NCI-H1105 treated with DMSO at 0.1 percent for 48 hours (cell line): ENCODE results near the gene PCSK5.

Experiments used
- DNase-seq: peaks from one replicate; lab custom pipeline; 2025; lab: John Stamatoyannopoulos, UW

PCSK5 gene

GRCh38 chr9:76138360-76138759 lies 247.9 kb downstream of the PCSK5 start:
- DNase-seq, result no peak

GRCh38 chr9:76143834-76144233 lies 253.4 kb downstream of the PCSK5 start:
- no peak for DNase-seq

- DNase-seq, result no peak
Observed at GRCh38 chr9:76150013-76150412, 259.5 kb downstream of the PCSK5 start.

- DNase-seq, result no peak
Observed at GRCh38 chr9:76151267-76151666, 260.8 kb downstream of the PCSK5 start.

- DNase-seq, result no peak
Observed at GRCh38 chr9:76153339-76153738, 262.9 kb downstream of the PCSK5 start.

GRCh38 chr9:76153902-76154629 lies 263.6 kb downstream of the PCSK5 start:
- DNase-seq, result peak; percentile 57

GRCh38 chr9:76155361-76155760 lies 264.9 kb downstream of the PCSK5 start:
- no peak for DNase-seq

GRCh38 chr9:76158713-76159112 lies 268.2 kb downstream of the PCSK5 start:
- no peak for DNase-seq

- no peak for DNase-seq
Observed at GRCh38 chr9:76159293-76159926, 268.9 kb downstream of the PCSK5 start.

- no peak for DNase-seq
Observed at GRCh38 chr9:76161106-76161505, 270.6 kb downstream of the PCSK5 start.

- no peak for DNase-seq
Observed at GRCh38 chr9:76161541-76161940, 271.1 kb downstream of the PCSK5 start.

GRCh38 chr9:76162086-76162730 lies 271.7 kb downstream of the PCSK5 start:
- no peak for DNase-seq

GRCh38 chr9:76162751-76163500 lies 272.5 kb downstream of the PCSK5 start:
- peak; percentile 1 for DNase-seq

- DNase-seq, result no peak
Observed at GRCh38 chr9:76166526-76166925, 276.1 kb downstream of the PCSK5 start.

- no peak for DNase-seq
Observed at GRCh38 chr9:76176171-76176570, 285.7 kb downstream of the PCSK5 start.

- DNase-seq, result no peak
Observed at GRCh38 chr9:76177931-76178330, 287.5 kb downstream of the PCSK5 start.

- DNase-seq, result no peak
Observed at GRCh38 chr9:76180541-76180940, 290.1 kb downstream of the PCSK5 start.

- no peak for DNase-seq
Observed at GRCh38 chr9:76181020-76181641, 290.7 kb downstream of the PCSK5 start.

GRCh38 chr9:76181781-76182180 lies 291.3 kb downstream of the PCSK5 start:
- no peak for DNase-seq

- DNase-seq, result no peak
Observed at GRCh38 chr9:76185432-76185831, 295.0 kb downstream of the PCSK5 start.

GRCh38 chr9:76188286-76188685 lies 297.8 kb downstream of the PCSK5 start:
- no peak for DNase-seq

GRCh38 chr9:76188905-76189304 lies 298.4 kb downstream of the PCSK5 start:
- DNase-seq, result no peak
